Stomach (tissue), 9 donors: Measurements from ENCODE around the gene NUP43. TPM values are rescaled to one million over a fixed set of nuclear protein-coding genes. Genes with fewer than 3 reads are reported as not detected.

Experiments
- DNase-seq, 2 donors: peaks; one replicate each; pipeline versions ENCODE4 v3.0.0 to v3.0.0-alpha.2; 2013 to 2019
- H3K27ac ChIP-seq, 5 donors: fragments of 200-600 bp in 4 of 5; sonication (generic) in 4 of 5; one replicate each; pipeline ENCODE4 v1.5.1; 2013 to 2019; ENCODE audit warnings: mild to moderate bottlenecking in 1 of 5, moderate library complexity in 1 of 5
- H3K27me3 ChIP-seq, 3 donors: fragments of 200-600 bp; sonication (generic); one replicate each; pipeline ENCODE4 v1.5.1; 2017 to 2019; ENCODE audit warnings: mixed run types in 1 of 3
- H3K36me3 ChIP-seq, 4 donors: fragments of 200-600 bp; sonication (generic); 1 replicate in 3 of 4; 2 replicates in 1 of 4; pipeline ENCODE4 v1.5.1; 2016 to 2019
- H3K4me1 ChIP-seq, 4 donors: fragments of 200-600 bp; sonication (generic); one replicate each; pipeline ENCODE4 v1.5.1; 2016 to 2019
- H3K4me3 ChIP-seq, 4 donors: fragments of 200-600 bp; sonication (generic) in 3 of 4; one replicate each; pipeline ENCODE4 v1.5.1; 2016 to 2019; ENCODE audit warnings: mild to moderate bottlenecking in 1 of 4
- H3K9me3 ChIP-seq, 4 donors: fragments of 200-600 bp; sonication (generic); one replicate each; pipeline ENCODE4 v1.5.1; 2016 to 2019
- CTCF ChIP-seq, 7 experiments: fragments of 450-650 bp in 4 of 7; fragments of 200-600 bp in 3 of 7; sonication (generic) in 3 of 7; IDR thresholded peaks; one replicate each; pipeline ENCODE4 v1.5.1; 2016 to 2019; ENCODE audit warnings: antibody characterized with exemption in 7 of 7, control low read depth in 2 of 7, mild to moderate bottlenecking in 1 of 7
- EP300 ChIP-seq: sonication (generic); formaldehyde crosslinking; IDR thresholded peaks from one replicate; pipeline ENCODE4 v1.6.1; 2017; ENCODE audit warnings: antibody characterized with exemption
- POLR2A ChIP-seq, 4 donors: fragments of 450-650 bp; IDR thresholded peaks; one replicate each; pipeline ENCODE4 v1.6.1; 2016; ENCODE audit warnings: antibody characterized with exemption in 4 of 4, control low read depth in 2 of 4, mild to moderate bottlenecking in 1 of 4, moderate library complexity in 1 of 4
- POLR2AphosphoS5 ChIP-seq, 3 donors: sonication (generic); formaldehyde crosslinking; IDR thresholded peaks; one replicate each; pipeline ENCODE4 v1.6.1; 2016; ENCODE audit warnings: antibody characterized with exemption in 3 of 3
- WGBS, 5 donors: extraction: QIAGEN DNeasy Blood & Tissue Kit in 3 of 5; methylation state at CpG; one replicate each; pipeline versions ENCODE4 v1.1.5 to v1.1.7; 2013 to 2018; 5-methylcytosine and 5-hydroxymethylcytosine counted together
- intact Hi-C: fragments of 100-400 bp; cut with DNase I; formaldehyde crosslinking; loops from one replicate; pipeline ENCODE4 v1.15.1; 2023; ENCODE audit warnings: low total_unique reads
- polyA plus RNA-seq, 3 donors: library from polyadenylated mRNA; stranded (reverse); fragments of 200-250 nt; gene quantifications; one replicate each; pipeline ENCODE4 v1.2.3, GENCODE V29; 2013
- total RNA-seq, 5 donors: library from RNA; depleted of rRNA; stranded (reverse); fragments of >200 nt; gene quantifications; one replicate each; pipeline versions ENCODE4 v1.1.0 to v1.2.3, GENCODE V29; 2014 to 2016
- donor health status: healthy with polysubstance abuse.
- donor health status: Bipolar disorder and iron deficiency.
- donor health status: healthy.

Gene NUP43
- total and polyA plus RNA-seq, 8 donors: 1.2 to 51.9 (median 17.7) TPM

GRCh38 chr6:149734915-149735314, 11.4 kb downstream of the NUP43 start:
- 91 to 100% (median 100%) methylated on average over 1 of the region's 1 CpG for WGBS, 5 donors
- Histone ChIP-seq H3K9me3 (no peaks in the 10 kb centered on the region), H3K27ac (no peak overlapping the region), H3K36me3 (peaks cover 33 to 100% (median 99%) of the 10 kb centered on the region in 4 donors), H3K4me3 (no peak overlapping the region), H3K4me1 (no peaks in the 10 kb centered on the region), H3K27me3 (no peaks in the 10 kb centered on the region)
- TF ChIP-seq EP300: no peak
- no peak for TF ChIP-seq CTCF (IDR thresholded peaks at IDR 0.05)
- TF ChIP-seq POLR2AphosphoS5 (IDR thresholded peaks at IDR 0.05): no peak
- no peak for TF ChIP-seq POLR2A (IDR thresholded peaks at IDR 0.05)
- no peak for DNase-seq
- intact Hi-C loops: no loop called here

DNA sequence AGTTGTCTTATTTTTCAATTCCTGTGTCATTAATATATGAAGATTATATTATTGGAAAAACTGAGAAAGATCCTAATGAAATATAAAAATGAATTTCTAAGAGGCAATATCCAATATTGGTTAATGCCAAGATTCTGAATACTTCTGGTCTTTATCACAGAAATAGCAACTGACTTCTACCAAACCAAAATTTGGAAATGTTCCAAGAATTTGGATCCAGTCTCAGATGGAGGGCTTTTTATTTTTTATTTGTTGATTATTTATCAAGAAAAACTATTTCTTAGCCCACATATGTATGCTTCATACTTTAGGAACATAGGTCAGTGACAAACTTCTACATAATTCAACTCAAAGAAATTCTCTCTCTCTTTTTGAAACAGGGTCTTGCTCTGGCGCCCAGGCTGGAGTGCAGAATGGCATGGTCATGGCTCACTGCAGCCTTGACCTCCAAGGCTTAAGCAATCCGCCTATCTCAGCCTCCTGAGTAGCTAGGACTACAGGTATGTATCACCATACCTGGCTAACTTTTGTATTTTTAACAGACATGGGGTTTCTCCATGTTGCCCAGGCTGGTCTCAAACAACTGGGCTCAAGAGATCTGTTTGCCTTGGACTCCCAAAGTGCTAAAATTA, 13.1 kb downstream of the NUP43 start:
- Histone ChIP-seq H3K9me3 (no peaks in the 10 kb centered on the region), H3K36me3 (peaks cover 31 to 100% (median 99%) of the 10 kb centered on the region in 4 donors), H3K4me1 (peaks cover 0 to 10% (median 0%) of the 10 kb centered on the region in 4 donors), H3K4me3 (no peak overlapping the region), H3K27ac (no peak overlapping the region), H3K27me3 (no peaks in the 10 kb centered on the region)
- DNase-seq: no peak
- WGBS, 5 donors: 92 to 100% (median 98%) methylated on average over 2 of the region's 2 CpGs
- intact Hi-C loops: no loop called here
- no peak for TF ChIP-seq EP300
- no peak for TF ChIP-seq CTCF (IDR thresholded peaks at IDR 0.05)
- TF ChIP-seq POLR2AphosphoS5 (IDR thresholded peaks at IDR 0.05): no peak
- TF ChIP-seq POLR2A (IDR thresholded peaks at IDR 0.05): no peak

DNA sequence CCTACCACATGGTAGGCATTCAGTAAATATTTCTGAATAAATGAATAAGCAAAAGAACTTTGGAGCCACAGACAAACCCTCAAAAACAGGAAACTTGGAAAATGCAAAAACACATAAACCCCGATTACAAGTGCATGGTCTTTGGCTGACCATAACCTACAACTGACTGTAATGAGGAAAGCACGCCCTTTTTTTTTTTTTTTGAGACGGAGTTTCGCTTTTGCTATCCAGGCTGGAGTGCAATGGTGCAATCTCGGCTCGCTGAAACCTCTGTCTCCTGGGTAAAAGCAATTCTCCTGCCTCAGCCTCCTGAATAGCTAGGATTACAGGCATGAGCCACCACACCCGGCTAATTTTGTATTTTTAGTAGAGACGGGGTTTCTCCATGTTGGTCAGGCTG, 16.5 kb downstream of the NUP43 start:
- no peak overlapping the region for H3K27ac ChIP-seq
- no peaks in the 10 kb centered on the region for H3K9me3 ChIP-seq
- intact Hi-C loops: no loop called here
- no peaks in the 10 kb centered on the region for H3K27me3 ChIP-seq
- no peak overlapping the region for H3K4me3 ChIP-seq
- no peak for DNase-seq
- 90 to 95% (median 93%) methylated on average over 7 to 8 of the region's 8 CpGs for WGBS, 5 donors
- peaks cover 0 to 10% (median 0%) of the 10 kb centered on the region in 4 donors for H3K4me1 ChIP-seq
- TF ChIP-seq CTCF (IDR thresholded peaks at IDR 0.05) (no peak), POLR2A (IDR thresholded peaks at IDR 0.05) (no peak)
- peaks cover 9 to 100% (median 98%) of the 10 kb centered on the region in 4 donors for H3K36me3 ChIP-seq

DNA sequence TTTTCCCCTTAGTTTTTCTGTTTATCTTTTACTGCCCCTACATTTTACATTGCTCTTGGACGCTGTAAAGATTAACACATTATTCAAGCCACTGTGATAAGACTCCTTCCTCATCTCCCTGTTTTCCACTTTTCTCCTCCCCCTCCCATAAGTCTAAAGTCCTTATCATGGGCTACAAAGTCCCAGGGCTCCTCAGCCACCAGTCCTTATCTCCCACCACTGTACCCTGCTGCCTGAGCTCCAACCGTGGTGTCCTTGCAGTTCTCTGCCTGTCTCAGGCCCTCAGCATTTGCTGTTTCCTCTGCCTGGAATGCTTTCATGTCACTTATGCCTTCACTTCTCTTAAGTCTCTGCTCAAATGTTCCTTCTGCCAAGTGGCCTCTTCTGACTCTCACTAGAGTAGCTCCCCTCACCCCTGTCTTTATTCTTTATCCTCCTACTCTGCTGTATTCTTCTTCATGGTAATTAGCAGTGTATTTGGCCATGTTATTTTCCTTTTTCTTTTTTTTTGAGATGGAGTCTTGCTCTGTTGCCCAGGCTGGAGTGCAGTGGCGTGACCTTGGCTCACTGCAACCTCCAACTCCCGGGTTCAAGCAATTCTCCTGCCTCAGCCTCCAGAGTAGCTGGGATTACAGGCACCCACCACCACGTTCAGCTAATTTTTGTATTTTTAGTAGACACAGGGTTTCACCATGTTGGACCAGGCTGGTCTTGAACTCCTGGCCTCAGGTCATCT, 17.7 kb downstream of the NUP43 start:
- whole genome bisulfite sequencing, 5 donors: 76 to 82% (median 77%) methylated on average over 5 of the region's 5 CpGs
- Histone ChIP-seq H3K9me3 (no peaks in the 10 kb centered on the region), H3K27me3 (no peaks in the 10 kb centered on the region), H3K4me3 (no peak overlapping the region), H3K4me1 (peaks cover 0 to 15% (median 2%) of the 10 kb centered on the region in 4 donors), H3K27ac (peak overlapping the region in 2 of 5 donors; percentile 12 to 54), H3K36me3 (peaks cover 5 to 93% (median 91%) of the 10 kb centered on the region in 4 donors)
- TF ChIP-seq POLR2A (IDR thresholded peaks at IDR 0.05) (no peak), CTCF (IDR thresholded peaks at IDR 0.05) (no peak), EP300 (no peak), POLR2AphosphoS5 (IDR thresholded peaks at IDR 0.05) (no peak)
- intact Hi-C loops: no loop called here
- DNase-seq: no peak
